HepG2 (cell line): ENCODE measurements around the gene TARBP2. TPM values are rescaled to one million over a fixed set of nuclear protein-coding genes. Genes with fewer than 3 reads are reported as not detected.
A peak's percentile ranks its signal among the peaks of the same experiment; 100 is the strongest.

Experiments used
- ATAC-seq: fragments of 200-7000 bp; cut with Tn5 transposase; 3 replicates; pipeline ENCODE4 v1.9.1; 2020; ENCODE audit warnings: mild to moderate bottlenecking, moderate library complexity
- BruUV-seq: library from RNA; stranded (reverse); fragments of 400-500 nt; replicated peaks from 2 replicates; lab custom pipeline; 2021; lab: Mats Ljungman, UMichigan
- CTCF ChIA-PET: fragments of 300-600 bp; formaldehyde crosslinking; extraction: SDS; loops from one replicate; lab custom pipeline; 2021; ENCODE audit warnings: low total read pairs, inconsistent platforms, low intra/inter-chr PET ratio; lab: Yijun Ruan, JAX
- POLR2A ChIA-PET: fragments of 350-600 bp; sonication (Branson Sonifier 250); formaldehyde crosslinking; loops from one replicate; lab custom pipeline; 2020; ENCODE audit warnings: antibody characterized with exemption, inconsistent platforms; lab: Yijun Ruan, JAX
- DNase-seq: peaks from one replicate; pipeline ENCODE4 v3.0.0-alpha.2; 2015; ENCODE audit warnings: low spot score
- FAIRE-seq: peaks from 3 replicates; lab custom pipeline; 2011; peaks lifted over from hg19 to GRCh38; lab: Jason Lieb, UNC
- H2AFZ ChIP-seq: one replicate; pipeline ENCODE4 v1.6.1; 2011; ENCODE audit warnings: low read length, inconsistent platforms
- H3K27ac ChIP-seq: fragments of 300-600 bp; 3 replicates; pipeline ENCODE4 v1.8.0; 2011; ENCODE audit warnings: mixed run types, mild to moderate bottlenecking, mixed read lengths, low read length, inconsistent platforms; ENCODE audit not compliant: insufficient read depth; ENCODE audit errors: extremely low read length
- H3K27me3 ChIP-seq, 2 experiments: fragments of 200-600 bp in 1 of 2; 2 replicates in 1 of 2; 3 replicates in 1 of 2; pipeline versions ENCODE4 v1.6.0 to v1.8.0; 2011; ENCODE audit warnings: low read length in 2 of 2, mild to moderate bottlenecking in 2 of 2, moderate library complexity in 2 of 2, inconsistent platforms in 1 of 2; ENCODE audit not compliant: insufficient read depth in 2 of 2, control insufficient read depth in 1 of 2
- H3K36me3 ChIP-seq, 2 experiments: fragments of 200-600 bp in 1 of 2; replicated peaks in 1 of 2; 2 replicates in 1 of 2; 3 replicates in 1 of 2; pipeline versions ENCODE4 v1.5.1 to v1.8.0; 2011; ENCODE audit warnings: low read length in 2 of 2, inconsistent platforms in 1 of 2; ENCODE audit not compliant: insufficient read depth in 2 of 2, control insufficient read depth in 1 of 2
- H3K4me1 ChIP-seq: 2 replicates; pipeline ENCODE4 v1.5.1; 2012; ENCODE audit warnings: low read length, inconsistent platforms; ENCODE audit not compliant: insufficient read depth
- H3K4me2 ChIP-seq: 2 replicates; pipeline ENCODE4 v1.6.0; 2011; ENCODE audit warnings: low read depth, low read length, inconsistent platforms
- H3K4me3 ChIP-seq, 3 experiments: fragments of 200-600 bp in 1 of 3; sonication (generic), shearing (Covaris generic) in 1 of 3; replicated peaks in 1 of 3; 2 replicates each; pipeline ENCODE4 v1.5.1; 2011 to 2016; ENCODE audit warnings: low read length in 3 of 3, inconsistent platforms in 2 of 3, low read depth in 2 of 3, mild to moderate bottlenecking in 2 of 3, control low read depth in 1 of 3, mixed read lengths in 1 of 3; ENCODE audit not compliant: insufficient read depth in 1 of 3
- H3K79me2 ChIP-seq: one replicate; pipeline ENCODE4 v1.6.1; 2011; ENCODE audit warnings: low read length, inconsistent platforms; ENCODE audit not compliant: insufficient read depth
- H3K9ac ChIP-seq: 2 replicates; pipeline ENCODE4 v1.6.0; 2011; ENCODE audit warnings: mild to moderate bottlenecking, low read depth, low read length, inconsistent platforms; ENCODE audit not compliant: insufficient read depth
- H3K9me3 ChIP-seq: 2 replicates; pipeline ENCODE4 v1.5.1; 2012; ENCODE audit warnings: mild to moderate bottlenecking, low read length
- H4K20me1 ChIP-seq: 2 replicates; pipeline ENCODE4 v1.6.0; 2011; ENCODE audit warnings: inconsistent platforms, mild to moderate bottlenecking, low read length, moderate library complexity; ENCODE audit not compliant: insufficient read depth
- ATF7 ChIP-seq, 2 experiments: fragments of 450-650 bp in 1 of 2; sonication (generic) in 1 of 2; formaldehyde crosslinking in 1 of 2; IDR thresholded peaks; 2 replicates each; pipeline versions ENCODE4 v1.4.0 to v1.6.1; 2016 to 2020; ENCODE audit warnings: antibody characterized with exemption in 1 of 2, mild to moderate bottlenecking in 1 of 2, missing genetic modification reagents in 1 of 2
- CENPT ChIP-seq: sonication (generic); formaldehyde crosslinking; IDR thresholded peaks from 2 replicates; pipeline ENCODE4 v1.8.0; 2022; ENCODE audit warnings: low read depth, mild to moderate bottlenecking, moderate library complexity, missing genetic modification reagents
- EZH2 ChIP-seq: conservative IDR thresholded peaks from 2 replicates; pipeline ENCODE4 v1.6.1; 2012; ENCODE audit warnings: mild to moderate bottlenecking, low read depth, low read length, moderate library complexity
- GTF2F1 ChIP-seq: fragments of 150-350 bp; IDR thresholded peaks from 2 replicates; pipeline ENCODE4 v1.6.1; 2014; ENCODE audit warnings: low read length
- HNRNPL ChIP-seq: fragments of 200-400 bp; formaldehyde crosslinking; IDR thresholded peaks from 2 replicates; pipeline ENCODE4 v1.6.1; 2017; ENCODE audit warnings: mild to moderate bottlenecking, low read depth, low read length
- KDM5A ChIP-seq: fragments of 200-600 bp; sonication (generic); IDR thresholded peaks from 2 replicates; pipeline ENCODE4 v1.7.0; 2018; ENCODE audit warnings: antibody characterized with exemption, mild to moderate bottlenecking, low read length, borderline replicate concordance
- ONECUT2 ChIP-seq: sonication (generic); formaldehyde crosslinking; IDR thresholded peaks from 2 replicates; pipeline ENCODE4 v1.4.0; 2020; ENCODE audit warnings: missing genetic modification reagents
- RBM22 ChIP-seq: fragments of 200-400 bp; formaldehyde crosslinking; optimal IDR thresholded peaks from 2 replicates; pipeline ENCODE3; 2017; ENCODE audit warnings: mild to moderate bottlenecking, low read length, moderate library complexity
- TCF7 ChIP-seq: sonication (generic); IDR thresholded peaks from 2 replicates; pipeline ENCODE4 v1.6.1; 2016; ENCODE audit warnings: antibody characterized with exemption, low read depth
- ZBTB44 ChIP-seq: sonication (generic); formaldehyde crosslinking; IDR thresholded peaks from 2 replicates; pipeline ENCODE4 v1.4.0; 2020; ENCODE audit warnings: missing genetic modification reagents
- ZNF558 ChIP-seq: sonication (generic); formaldehyde crosslinking; IDR thresholded peaks from 2 replicates; pipeline ENCODE4 v1.9.0; 2022; ENCODE audit warnings: mild to moderate bottlenecking, missing genetic modification reagents, borderline replicate concordance
- WGBS: methylation state at CpG from one replicate; pipeline ENCODE4 v1.1.6; 2017; ENCODE audit warnings: low lambda C conversion rate; 5-methylcytosine and 5-hydroxymethylcytosine counted together
- in situ Hi-C: cut with HindIII; loops from 2 replicates; pipeline ENCODE4 v1.10.0; 2017; ENCODE audit warnings: low pct_unique_long_range_greater_than_20kb; ENCODE audit not compliant: extremely low pct_ligation_motif_present
- intact Hi-C: fragments of 100-400 bp; cut with micrococcal nuclease; formaldehyde crosslinking; loops from one replicate; pipeline ENCODE4 v1.10.0; 2022; ENCODE audit not compliant: unreplicated experiment
- polyA plus RNA-seq, 8 experiments: library from polyadenylated mRNA; depleted of rRNA in 3 of 8; stranded (reverse) in 7 of 8; unstranded in 1 of 8; fragments of >200 nt; fragmentation: Illumina TruSeq in 4 of 8; extraction: Trizol in 4 of 8; gene quantifications; 2 replicates each; pipeline versions ENCODE4 v1.2.1 to v1.2.3, GENCODE V29; 2011 to 2016; ENCODE audit warnings: low read depth in 4 of 8, missing spikeins in 1 of 8, mixed read lengths in 1 of 8; ENCODE audit not compliant: insufficient read depth in 1 of 8
- total RNA-seq, 5 experiments: library from RNA; depleted of rRNA; stranded (reverse); fragments of >200 nt; fragmentation: Illumina TruSeq; extraction: Trizol; gene quantifications; 2 replicates each; pipeline ENCODE4 v1.2.3, GENCODE V29; 2016; ENCODE audit warnings: low read depth in 1 of 5
- TF ChIP-seq, protein P1 (sequence below): sonication (generic); formaldehyde crosslinking; IDR thresholded peaks from 2 replicates; pipeline ENCODE4 v1.4.0; 2020; ENCODE audit warnings: missing genetic modification reagents
- TF ChIP-seq, protein P2 (sequence below): sonication (generic); formaldehyde crosslinking; IDR thresholded peaks from 2 replicates; pipeline ENCODE4 v1.5.0; 2020; ENCODE audit warnings: mild to moderate bottlenecking, missing genetic modification reagents, moderate library complexity

The TARBP2 gene
- total and polyA plus RNA-seq, 2 of the 13 experiments (the other 11 are each of a cell fraction or from before 2014, with no cell fraction given) = 47.0 to 55.5 TPM

- H3K4me2 ChIP-seq = no peak overlapping the region
- TF ChIP-seq KDM5A = no peak
- TF ChIP-seq, protein P1, sequence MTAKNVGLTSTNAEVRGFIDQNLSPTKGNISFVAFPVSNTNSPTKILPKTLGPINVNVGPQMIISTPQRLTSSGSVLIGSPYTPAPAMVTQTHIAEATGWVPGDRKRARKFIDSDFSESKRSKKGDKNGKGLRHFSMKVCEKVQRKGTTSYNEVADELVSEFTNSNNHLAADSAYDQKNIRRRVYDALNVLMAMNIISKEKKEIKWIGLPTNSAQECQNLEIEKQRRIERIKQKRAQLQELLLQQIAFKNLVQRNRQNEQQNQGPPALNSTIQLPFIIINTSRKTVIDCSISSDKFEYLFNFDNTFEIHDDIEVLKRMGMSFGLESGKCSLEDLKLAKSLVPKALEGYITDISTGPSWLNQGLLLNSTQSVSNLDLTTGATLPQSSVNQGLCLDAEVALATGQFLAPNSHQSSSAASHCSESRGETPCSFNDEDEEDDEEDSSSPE (CRISPR knock-in tag) = no peak
- no peak for TF ChIP-seq ONECUT2 (CRISPR knock-in tag)
- ATAC-seq (no peak), DNase-seq (no peak), FAIRE-seq (no peak)
- no peaks in the 10 kb centered on the region for H3K27me3 ChIP-seq
- H3K4me1 ChIP-seq = no peaks in the 10 kb centered on the region; the same call in 1 of the 2 replicates
- peaks cover 39% of the 10 kb centered on the region for H4K20me1 ChIP-seq
- WGBS = 97% methylated on average over 13 of the region's 13 CpGs
- ChIA-PET CTCF (no interaction called here), POLR2A (interaction anchor here (1.0 to 2.0 kb wide), 4 partner anchors 21 to 34 kb away, joined by 3 to 7 read pairs (median 4); partner anchors contain the start of gene TARBP2)
- intact Hi-C loops = loop anchor here (5.0 kb wide), 1 partner anchor 32 kb away; the partner anchor contains the start of gene NPFF
- no TSS peak for BruUV-seq
- no peak overlapping the region for H2AFZ ChIP-seq
- H3K36me3 ChIP-seq = peaks cover 46 to 95% of the 10 kb centered on the region in 2 experiments
- no peak overlapping the region for H3K9ac ChIP-seq
- no peak overlapping the region for H3K4me3 ChIP-seq
- no peak overlapping the region for H3K27ac ChIP-seq
- no peaks in the 10 kb centered on the region for H3K9me3 ChIP-seq
- H3K79me2 ChIP-seq = peaks cover 26% of the 10 kb centered on the region
- in situ Hi-C loops = no loop called here
Measured at GRCh38 chr12:53474819-53475218, 26.3 kb upstream of the TARBP2 start.

GRCh38 chr12:53476769-53477209 lies 24.3 kb upstream of the TARBP2 start:
- ChIA-PET POLR2A (interaction anchor here (0.8 to 1.7 kb wide), 4 partner anchors 20 to 97 kb away, joined by 3 to 8 read pairs (median 4); partner anchors contain the start of genes SP1 and TARBP2), CTCF (no interaction called here)
- Histone ChIP-seq H3K27me3 (no peaks in the 10 kb centered on the region), H4K20me1 (peaks cover 39% of the 10 kb centered on the region), H3K4me2 (no peak overlapping the region), H3K4me1 (no peaks in the 10 kb centered on the region), H3K36me3 (peaks cover 38 to 90% of the 10 kb centered on the region in 2 experiments), H2AFZ (no peak overlapping the region), H3K9ac (no peak overlapping the region), H3K4me3 (no peak overlapping the region), H3K79me2 (peaks cover 21% of the 10 kb centered on the region), H3K9me3 (no peaks in the 10 kb centered on the region), H3K27ac (no peak overlapping the region)
- DNase-seq (no peak), FAIRE-seq (no peak), ATAC-seq (peak; percentile 43)
- in situ Hi-C loops = no loop called here
- 91% methylated on average over 2 of the region's 2 CpGs for WGBS
- BruUV-seq = no TSS peak
- intact Hi-C loops = no loop called here
- TF ChIP-seq, protein P2, sequence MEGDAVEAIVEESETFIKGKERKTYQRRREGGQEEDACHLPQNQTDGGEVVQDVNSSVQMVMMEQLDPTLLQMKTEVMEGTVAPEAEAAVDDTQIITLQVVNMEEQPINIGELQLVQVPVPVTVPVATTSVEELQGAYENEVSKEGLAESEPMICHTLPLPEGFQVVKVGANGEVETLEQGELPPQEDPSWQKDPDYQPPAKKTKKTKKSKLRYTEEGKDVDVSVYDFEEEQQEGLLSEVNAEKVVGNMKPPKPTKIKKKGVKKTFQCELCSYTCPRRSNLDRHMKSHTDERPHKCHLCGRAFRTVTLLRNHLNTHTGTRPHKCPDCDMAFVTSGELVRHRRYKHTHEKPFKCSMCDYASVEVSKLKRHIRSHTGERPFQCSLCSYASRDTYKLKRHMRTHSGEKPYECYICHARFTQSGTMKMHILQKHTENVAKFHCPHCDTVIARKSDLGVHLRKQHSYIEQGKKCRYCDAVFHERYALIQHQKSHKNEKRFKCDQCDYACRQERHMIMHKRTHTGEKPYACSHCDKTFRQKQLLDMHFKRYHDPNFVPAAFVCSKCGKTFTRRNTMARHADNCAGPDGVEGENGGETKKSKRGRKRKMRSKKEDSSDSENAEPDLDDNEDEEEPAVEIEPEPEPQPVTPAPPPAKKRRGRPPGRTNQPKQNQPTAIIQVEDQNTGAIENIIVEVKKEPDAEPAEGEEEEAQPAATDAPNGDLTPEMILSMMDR (CRISPR knock-in tag) = peak; percentile 22
- TF ChIP-seq ATF7 (IDR thresholded peaks at IDR 0.05) (no peak), ATF7 (CRISPR knock-in tag; IDR thresholded peaks at IDR 0.05) (no peak), GTF2F1 (no peak), ZBTB44 (CRISPR knock-in tag) (no peak), CENPT (CRISPR knock-in tag) (no peak), EZH2 (no peak), ZNF558 (CRISPR knock-in tag) (no peak), RBM22 (peak; percentile 59), TCF7 (no peak), HNRNPL (no peak)
